HG02884 (cell line): ENCODE measurements around the gene MYADML2.

Source experiments
- ATAC-seq: cut with Tn5 transposase; IDR thresholded peaks from one replicate; pipeline ENCODE4 v1.9.1; 2021; ENCODE audit warnings: mild to moderate bottlenecking, moderate library complexity; ENCODE audit not compliant: unreplicated experiment

MYADML2 gene

GRCh38 chr17:81940538-81941483 lies 6.2 kb downstream of the MYADML2 start:
- no peak for ATAC-seq

GRCh38 chr17:81939881-81940385 lies 7.1 kb downstream of the MYADML2 start:
- ATAC-seq: no peak

GRCh38 chr17:81939218-81939617 lies 7.8 kb downstream of the MYADML2 start:
- ATAC-seq: no peak

DNA sequence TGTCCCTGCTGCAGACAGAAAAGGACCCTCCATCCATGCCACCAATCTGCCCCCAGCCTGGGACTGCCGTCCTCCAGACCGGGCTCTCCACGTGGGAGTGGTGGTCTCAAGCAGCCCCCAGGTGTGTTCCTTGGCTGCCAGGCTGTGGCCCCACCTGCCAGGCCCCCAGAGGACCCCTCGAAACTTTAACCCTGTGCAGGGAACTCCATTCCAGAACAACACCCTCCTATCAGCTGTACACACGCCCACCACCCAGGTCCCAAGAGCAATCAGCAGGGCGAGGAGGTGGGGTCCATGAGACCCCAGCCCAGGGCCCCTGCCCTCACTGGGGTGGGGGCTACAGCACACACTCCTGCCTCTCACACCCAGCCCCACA lies 11.3 kb downstream of the MYADML2 start:
- no peak for ATAC-seq

- ATAC-seq: no peak
These were observed 12.0 kb downstream of the MYADML2 start for GRCh38 chr17:81934850-81935708.

- ATAC-seq: no peak
These were observed 12.8 kb downstream of the MYADML2 start for GRCh38 chr17:81934098-81934757.

DNA sequence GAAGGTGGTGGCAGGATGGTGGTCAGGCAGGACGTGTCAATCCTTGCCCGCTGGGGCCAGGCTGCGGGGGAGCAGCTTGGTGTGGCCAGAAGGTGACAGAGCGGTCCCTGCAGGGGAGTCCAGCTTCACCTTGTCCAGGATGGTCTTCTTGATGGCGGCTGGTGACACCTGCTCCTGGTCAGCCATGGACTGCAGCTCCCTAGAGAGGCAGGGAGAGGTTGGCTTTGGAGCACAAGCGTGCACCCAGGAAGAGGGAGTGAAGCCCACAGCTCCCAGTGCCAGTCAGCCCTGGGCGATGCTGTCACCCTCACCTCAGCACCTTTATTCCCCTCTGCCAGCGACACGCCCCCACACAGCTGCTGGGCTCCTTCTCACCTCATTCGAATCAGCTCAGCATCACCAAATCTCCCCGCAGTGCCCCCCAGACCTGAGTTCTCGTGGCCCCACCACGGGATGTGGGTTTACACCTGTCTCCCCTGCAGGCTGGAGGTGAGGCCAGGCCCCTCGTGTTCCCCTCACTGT lies 13.8 kb downstream of the MYADML2 start:
- no peak for ATAC-seq

- ATAC-seq: no peak
These were observed 14.6 kb downstream of the MYADML2 start for GRCh38 chr17:81932333-81932983.

GRCh38 chr17:81931557-81932332 lies 15.3 kb downstream of the MYADML2 start:
- ATAC-seq: no peak

GRCh38 chr17:81931189-81931556 lies 15.9 kb downstream of the MYADML2 start:
- no peak for ATAC-seq

- no peak for ATAC-seq
These were observed 16.6 kb downstream of the MYADML2 start for GRCh38 chr17:81930142-81931125.

DNA sequence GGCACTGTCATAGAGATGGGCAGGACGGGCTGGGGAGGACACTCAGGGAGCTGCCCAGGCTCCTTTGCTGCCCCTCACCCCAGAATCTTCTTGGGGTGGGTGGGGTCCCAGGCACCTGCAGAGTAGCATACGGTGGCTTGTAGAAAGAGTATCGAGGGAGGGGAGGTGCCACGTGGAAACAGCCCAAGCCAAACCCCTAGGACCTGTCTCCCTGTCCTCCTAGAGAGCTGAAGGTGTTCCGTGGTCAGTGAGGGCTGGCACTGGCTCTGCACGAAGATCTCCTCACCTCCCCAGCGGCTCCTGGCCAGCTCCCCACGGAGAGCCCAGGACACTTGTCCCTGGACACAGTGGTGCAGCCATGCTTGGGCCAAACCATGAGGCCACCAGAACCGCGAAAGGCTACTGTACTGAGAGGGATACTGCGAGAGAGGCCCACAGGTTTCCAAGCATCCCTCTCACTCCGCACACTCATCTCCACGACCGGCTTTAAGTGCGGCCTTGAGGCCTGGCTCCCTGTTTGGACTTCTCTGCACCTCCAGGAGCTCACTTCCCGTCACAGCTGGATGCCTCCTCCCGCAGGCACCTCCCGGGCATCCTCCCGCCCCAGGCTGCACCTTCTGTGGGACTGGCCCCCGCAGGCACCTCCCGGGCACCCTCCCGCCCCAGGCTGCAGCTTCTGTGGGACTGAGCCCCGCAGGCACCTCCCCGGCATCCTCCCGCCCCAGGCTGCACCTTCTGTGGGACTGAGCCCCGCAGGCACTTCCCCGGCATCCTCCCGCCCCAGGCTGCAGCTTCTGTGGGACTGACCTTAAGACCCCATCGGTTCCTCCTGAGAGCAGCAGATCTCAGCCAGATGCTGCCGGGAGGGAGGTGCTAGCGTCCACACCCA lies 17.5 kb downstream of the MYADML2 start:
- no peak for ATAC-seq

DNA sequence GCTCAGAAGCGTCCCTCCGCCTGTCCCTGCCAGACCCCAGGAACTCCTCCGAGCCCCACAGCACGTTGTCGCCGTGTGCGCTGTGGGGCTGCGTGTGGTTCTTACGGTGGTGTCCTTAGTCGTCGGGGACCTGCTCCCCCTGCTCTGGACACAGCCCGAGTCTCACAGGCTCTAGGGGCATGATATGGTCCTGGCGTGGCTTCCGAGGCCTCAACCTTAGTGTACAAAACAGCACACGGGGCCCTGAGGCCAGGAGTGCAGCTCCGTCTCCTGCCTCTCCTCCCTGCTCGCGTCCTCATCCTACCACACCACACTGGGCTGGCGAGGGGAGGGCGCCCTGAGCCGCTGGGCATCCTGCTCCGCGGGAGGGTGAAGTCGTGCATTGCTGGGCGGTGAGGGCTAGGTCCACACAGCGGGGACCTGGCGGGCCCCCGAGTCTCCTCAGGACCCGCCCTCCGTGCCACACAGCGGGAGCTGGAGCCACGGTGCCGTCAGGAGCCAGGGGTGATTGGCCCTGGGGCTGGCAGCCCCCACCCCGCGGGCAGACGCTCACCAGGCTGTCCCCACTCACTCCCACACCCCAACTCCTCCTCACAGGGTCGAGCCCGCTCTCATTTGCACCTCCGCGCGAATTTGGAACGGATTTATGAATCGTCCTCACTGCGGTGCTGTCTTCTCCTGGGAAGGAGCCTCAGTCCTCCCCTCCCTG lies 18.3 kb downstream of the MYADML2 start:
- ATAC-seq: no peak

- peak; percentile 60 for ATAC-seq
These were observed 19.1 kb downstream of the MYADML2 start, which contains the start of gene MAFG for GRCh38 chr17:81927653-81928543. Gene MAFG (minus strand): TSS chr17:81927735. CDS start chr17:81923185, 4,550 bp downstream.

DNA sequence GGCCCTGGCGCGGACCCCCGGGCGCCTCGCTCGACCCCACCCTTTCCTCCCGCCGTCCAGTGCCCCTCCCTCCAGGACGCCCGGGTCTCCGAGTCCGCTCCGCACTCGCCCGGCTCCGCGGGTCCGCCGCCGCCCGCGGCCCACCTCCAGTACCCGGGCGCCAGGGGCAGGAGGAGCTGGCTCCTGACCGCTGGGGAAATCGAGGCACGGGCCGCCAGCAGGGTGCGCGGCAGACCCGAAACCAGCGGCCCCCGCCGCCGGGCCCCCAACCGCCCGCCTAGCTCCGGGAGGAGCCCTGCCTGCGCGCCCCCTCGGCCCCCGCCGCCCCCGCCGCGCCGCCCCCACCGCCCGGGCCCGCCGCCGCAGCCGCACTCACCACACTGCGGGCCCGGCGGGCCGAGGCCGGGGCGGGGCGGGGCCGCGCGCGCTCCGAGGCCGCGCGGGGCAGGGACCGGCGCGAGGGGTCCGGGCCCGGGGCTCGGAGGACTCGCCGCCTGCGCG lies 19.8 kb downstream of the MYADML2 start:
- ATAC-seq: peak; percentile 8
